NCI-H1048 (cell line): Measurements from ENCODE around the gene CFHR5.
"Not testable (repeated sequence)": the region's sequence is repeated elsewhere in the genome, so short reads cannot be mapped to it uniquely, and the experiment has no call there.

Experiments used
- DNase-seq: peaks from one replicate; lab custom pipeline; 2025; lab: John Stamatoyannopoulos, UW

CFHR5 gene

DNA sequence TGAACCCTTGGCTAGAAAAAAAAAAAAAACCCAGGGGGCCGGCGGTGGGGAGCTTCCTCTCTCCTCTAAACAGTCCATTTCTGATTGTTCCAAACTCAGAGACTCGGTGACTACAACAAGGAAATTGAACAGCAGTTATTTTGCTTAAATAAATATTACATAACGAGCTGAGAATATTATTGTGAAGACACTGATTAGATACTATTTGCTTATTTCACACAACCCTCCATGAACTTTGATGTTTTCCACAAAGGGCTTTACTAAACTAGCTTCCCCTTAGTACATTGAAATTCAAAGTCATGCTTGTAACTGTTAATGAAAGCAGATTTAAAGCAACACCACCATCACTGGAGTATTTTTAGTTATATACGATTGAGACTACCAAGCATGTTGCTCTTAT lies at the start of gene CFHR5:
Gene CFHR5, plus strand, starts transcription at position 279 of the 400 bp plus-strand sequence. Its CDS starts 109 bp downstream, at position 388.
- DNase-seq: peak; percentile 19

DNA sequence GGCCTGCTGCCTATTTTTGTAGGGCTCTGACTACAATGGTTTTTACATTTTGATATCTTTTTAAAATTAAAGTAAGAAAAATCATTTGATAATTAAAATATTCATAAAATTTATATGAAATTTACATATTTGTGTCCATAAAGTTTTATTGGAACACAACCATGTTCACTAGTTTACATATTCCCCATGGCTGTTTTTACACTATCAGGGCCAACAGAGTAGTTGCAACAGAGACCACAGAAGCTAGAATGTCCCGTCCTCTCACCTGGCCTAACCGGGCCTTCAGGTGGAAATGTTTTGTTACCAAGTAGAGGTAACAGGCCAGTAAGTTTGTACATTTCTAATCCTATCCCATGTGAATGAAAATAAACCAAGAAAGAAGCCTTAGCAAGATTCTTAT lies 44.5 kb upstream of the CFHR5 start:
- DNase-seq: not testable (repeated sequence)

- no peak for DNase-seq
These were observed 43.7 kb upstream of the CFHR5 start for GRCh38 chr1:196933531-196934189.

- not testable (repeated sequence) for DNase-seq
These were observed 35.9 kb upstream of the CFHR5 start for GRCh38 chr1:196941474-196941873.

DNA sequence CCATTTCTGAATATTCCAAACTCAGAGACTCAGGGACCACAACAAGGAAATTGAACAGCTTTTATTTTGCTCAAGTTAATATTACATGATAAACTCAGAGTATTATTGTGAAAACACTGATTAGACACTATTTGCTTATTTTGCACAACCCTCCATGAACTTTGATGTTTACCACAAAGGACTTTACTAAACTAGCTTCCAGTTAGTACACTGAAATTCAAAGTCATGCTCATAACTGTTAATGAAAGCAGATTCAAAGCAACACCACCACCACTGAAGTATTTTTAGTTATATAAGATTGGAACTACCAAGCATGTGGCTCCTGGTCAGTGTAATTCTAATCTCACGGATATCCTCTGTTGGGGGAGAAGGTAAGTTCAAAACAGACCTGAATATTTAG lies 33.8 kb upstream of the CFHR5 start, which contains the start of gene CFHR2:
Gene CFHR2, plus strand, starts transcription at position 171 of the 400 bp plus-strand sequence. Its CDS starts 143 bp downstream, at position 314.
- not testable (repeated sequence) for DNase-seq

GRCh38 chr1:196951711-196952394 lies 25.5 kb upstream of the CFHR5 start:
- DNase-seq: no peak

DNA sequence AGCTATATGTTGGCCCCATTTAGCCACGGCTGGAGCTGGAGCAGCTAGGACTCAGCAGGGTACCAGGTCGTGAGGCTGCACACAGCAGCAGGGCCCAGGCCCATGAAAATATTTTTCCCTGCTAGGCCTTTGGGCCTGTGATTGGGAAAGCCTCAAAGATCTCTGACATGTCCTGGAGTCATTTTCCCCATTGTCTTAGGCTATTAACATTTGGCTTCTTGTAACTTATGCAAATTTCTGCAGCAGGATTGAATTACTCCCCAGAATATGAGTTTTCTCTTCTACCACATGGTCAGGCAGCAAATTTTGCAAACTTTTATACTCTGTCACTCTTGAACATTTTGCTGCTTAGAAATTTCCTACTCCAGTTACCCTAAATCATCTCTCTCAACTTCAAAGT lies 22.6 kb upstream of the CFHR5 start:
- DNase-seq: no peak

DNA sequence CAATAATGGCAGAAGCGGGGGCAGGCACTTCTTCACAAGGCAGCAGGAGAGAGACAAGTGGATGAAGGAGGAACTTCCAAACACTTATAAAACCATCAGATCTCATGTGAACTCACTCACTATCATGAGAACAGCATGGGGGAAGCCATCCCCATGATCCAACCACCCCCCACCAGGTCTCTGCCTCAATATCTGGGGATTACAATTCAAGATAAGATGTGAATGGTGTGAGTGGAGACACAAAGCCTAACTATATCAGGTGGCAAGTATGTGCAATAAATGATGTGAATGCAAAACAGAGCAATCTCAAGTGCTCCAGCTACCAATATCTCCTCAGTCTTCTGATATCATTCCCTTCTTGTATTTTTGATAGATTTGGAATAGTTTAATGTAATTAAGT lies 21.4 kb upstream of the CFHR5 start:
- DNase-seq: no peak

- DNase-seq: no peak
These were observed 16.5 kb upstream of the CFHR5 start for GRCh38 chr1:196960854-196961253.

DNA sequence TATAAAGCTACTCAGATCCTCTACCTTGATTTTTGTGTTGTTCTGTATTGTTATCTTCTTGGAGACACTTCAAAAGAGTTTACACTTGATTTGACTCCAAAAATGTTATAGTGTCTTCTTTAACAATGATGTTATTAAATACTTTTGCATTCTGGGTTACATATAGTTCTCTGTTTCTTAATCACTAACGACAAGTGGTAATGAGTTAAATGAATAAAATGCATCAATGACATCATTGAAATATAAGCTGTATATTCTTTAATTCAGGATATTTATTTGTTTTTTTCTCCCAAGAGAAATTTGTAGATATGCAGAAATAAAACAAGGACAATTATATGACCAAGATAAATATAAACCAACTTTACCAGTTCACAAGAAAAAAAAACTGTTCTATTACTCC lies 7.2 kb upstream of the CFHR5 start:
- DNase-seq: no peak

DNA sequence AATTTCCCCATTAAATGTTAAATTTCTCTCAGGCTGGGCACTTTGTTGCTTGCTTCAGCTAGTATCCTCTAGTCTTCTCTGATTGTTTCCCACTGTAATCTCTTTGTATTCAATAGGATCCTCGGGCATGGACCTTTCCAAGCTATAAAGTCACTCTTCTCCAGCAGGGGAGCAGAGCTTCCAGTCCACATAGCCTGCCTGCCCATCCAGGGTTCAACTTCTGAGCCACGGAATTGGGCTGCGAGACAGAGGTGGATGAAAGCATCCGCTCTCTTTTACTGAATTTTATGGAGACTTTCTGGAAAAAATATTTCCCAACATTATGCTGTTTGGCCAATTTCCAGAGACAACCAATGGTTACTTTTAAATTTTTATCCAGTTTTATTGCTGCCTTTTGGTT lies 1.1 kb upstream of the CFHR5 start:
- no peak for DNase-seq

DNA sequence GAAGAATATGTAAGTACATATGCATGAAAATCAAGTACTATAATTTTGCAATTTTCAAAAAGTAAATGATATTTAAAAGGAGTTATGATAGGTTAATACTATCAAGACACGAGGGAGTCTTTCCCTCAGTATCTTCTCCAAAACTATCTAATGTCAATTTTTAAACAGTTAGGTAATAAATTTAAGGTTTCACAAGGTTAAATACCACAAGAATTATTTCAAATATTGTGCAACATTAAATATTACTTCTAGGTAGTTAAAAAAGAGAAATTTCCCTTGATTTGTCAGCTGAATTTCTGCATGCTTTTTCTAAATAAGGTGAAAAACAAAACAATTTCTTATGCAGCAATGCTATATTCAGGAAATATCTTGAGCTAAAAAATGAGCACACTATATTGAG lies 3.5 kb downstream of the CFHR5 start:
- DNase-seq: no peak

DNA sequence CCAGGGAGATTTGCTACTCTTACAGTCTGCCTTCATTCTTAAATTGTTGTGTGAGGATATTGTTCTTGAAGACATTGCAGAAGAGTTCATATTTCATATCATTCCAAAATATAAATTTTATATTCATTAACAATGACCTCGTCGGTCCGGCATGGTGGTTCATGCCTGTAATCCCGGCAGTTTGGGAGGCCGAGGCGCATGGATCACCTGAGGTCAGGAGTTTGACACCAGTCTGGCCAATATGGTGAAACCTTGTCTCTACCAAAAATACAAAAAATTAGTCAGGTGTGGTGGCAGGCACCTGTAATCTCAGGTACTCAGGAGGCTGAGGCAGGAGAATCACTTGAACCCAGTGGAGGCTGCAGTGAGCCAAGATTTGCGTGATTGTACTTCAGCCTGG lies 4.9 kb downstream of the CFHR5 start:
- DNase-seq: not testable (repeated sequence)

GRCh38 chr1:196991919-196992651 lies 14.7 kb downstream of the CFHR5 start:
- DNase-seq: not testable (repeated sequence)

- DNase-seq: no peak
These were observed 16.6 kb downstream of the CFHR5 start for GRCh38 chr1:196993916-196994315.

DNA sequence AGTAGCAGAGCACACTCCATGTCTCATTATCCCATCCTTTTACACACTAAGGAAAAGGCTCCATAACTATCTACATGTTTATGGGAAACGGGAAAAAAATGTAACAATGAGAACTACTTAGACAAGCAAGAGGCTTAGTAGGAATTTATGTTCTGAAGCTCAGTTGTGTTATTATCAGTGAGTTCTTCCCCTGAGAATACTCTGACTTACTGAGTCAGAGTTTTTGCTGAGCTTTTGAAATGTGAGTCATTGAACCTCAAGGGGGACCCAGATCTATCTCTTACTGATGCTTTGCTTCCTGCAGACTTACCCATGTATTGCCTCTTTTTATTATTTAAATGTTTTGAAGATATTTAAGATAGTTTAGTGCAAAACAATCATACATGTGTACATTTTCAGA lies 20.1 kb downstream of the CFHR5 start:
- DNase-seq: no peak

GRCh38 chr1:197001828-197002227 lies 24.5 kb downstream of the CFHR5 start:
- no peak for DNase-seq

DNA sequence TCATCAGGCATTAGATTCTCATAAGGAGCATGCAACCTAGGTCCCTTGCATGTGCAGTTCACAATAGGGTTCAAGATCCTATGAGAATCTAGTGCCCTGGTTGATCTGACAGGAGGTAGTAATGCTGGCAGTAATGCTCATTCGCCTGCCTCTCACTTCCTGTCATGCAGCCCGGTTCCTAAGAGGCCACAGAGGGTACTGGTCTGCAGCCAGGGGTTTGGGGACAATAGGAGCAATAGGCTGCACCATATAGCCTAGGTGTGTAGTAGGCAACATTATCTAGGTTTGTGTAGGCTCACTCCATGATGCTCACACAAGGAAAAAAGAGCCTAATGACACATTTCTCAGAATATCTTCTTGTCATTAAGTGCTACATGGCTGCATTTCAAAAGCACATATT lies 25.8 kb downstream of the CFHR5 start:
- no peak for DNase-seq

- no peak for DNase-seq
These were observed 31.5 kb downstream of the CFHR5 start for GRCh38 chr1:197008861-197009260.

DNA sequence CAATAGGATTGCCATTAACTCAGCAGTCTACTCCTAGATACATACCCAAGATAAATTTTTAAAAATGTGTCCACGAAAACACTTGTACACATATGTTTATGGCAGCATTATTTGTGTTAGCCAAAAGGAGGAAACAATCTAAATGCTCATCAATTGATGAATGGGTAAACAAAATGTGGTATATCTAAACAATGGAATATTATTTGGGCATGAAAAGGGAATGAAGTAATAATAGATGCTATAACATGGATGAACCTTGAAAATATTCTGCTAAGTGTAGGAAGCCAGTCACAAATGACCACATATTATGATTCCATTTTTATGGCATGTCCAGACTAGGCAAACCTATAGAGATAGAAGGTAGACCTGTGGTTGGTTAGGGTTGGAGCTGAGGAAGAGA lies 34.3 kb downstream of the CFHR5 start:
- DNase-seq: no peak

GRCh38 chr1:197013234-197013633 lies 35.9 kb downstream of the CFHR5 start:
- no peak for DNase-seq

DNA sequence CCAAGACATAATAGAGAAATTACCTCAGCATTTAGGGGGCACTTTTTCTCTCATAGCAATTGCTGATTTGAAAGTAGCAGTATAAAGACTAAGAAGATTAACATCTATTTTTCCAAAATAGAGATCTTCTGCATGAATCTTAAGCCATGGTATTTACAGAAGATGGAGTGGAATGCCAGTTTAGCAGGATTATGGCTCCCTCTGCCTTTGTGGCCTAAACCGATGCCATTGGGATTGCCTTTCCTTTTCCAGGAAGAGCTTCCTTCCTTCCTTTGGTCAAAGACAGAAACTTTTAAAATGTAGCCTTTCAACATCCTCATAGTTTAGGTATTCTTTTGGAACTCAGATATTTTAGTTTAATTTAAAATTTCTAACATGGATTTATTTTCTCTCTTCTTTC lies 39.4 kb downstream of the CFHR5 start:
- no peak for DNase-seq

DNA sequence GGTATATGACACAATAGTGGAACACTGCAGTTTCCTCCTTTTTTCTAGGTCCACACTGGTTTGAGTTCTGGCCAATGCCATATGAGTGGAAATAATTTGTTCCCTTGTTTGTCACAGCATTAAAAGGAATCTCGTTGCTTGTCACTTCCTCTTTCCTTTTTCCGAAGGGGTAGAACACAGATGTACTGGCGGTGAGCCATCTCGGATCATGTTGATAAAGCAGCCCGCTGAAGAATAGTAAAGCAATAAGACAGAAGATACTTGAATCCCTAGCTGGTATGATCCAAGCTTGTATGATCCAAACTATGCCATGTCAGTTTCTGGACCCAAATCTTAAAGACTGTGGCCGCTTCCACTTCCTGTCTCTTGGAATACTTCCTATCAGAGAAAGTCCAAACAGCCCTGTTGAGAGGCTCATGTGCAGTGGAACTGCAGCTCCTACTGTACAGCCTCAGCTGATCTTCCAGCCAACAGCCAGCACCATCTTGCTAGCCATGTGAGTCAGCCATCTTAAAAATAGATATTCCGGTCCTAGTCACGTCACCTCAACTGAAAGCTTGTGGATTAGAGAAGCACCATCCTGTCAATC lies 40.3 kb downstream of the CFHR5 start:
- no peak for DNase-seq
